Vagina (tissue), 2 donors: Measurements from ENCODE around the gene WWOX.

Experiments used
- POLR2A ChIP-seq, 2 donors: fragments of 450-650 bp; IDR thresholded peaks; one replicate each; pipeline ENCODE4 v1.6.1; 2017; ENCODE audit warnings: antibody characterized with exemption in 2 of 2, mild to moderate bottlenecking in 2 of 2, moderate library complexity in 2 of 2
- POLR2AphosphoS5 ChIP-seq, 2 donors: sonication (generic); formaldehyde crosslinking; IDR thresholded peaks; one replicate each; pipeline ENCODE4 v1.9.0; 2017; ENCODE audit warnings: antibody characterized with exemption in 2 of 2, mild to moderate bottlenecking in 2 of 2, low read depth in 1 of 2; ENCODE audit not compliant: insufficient read depth in 1 of 2
- TF ChIP-seq, protein P1 (sequence below), 3 experiments: fragments of 450-650 bp in 2 of 3; fragments of 200-600 bp in 1 of 3; sonication (generic) in 1 of 3; IDR thresholded peaks; one replicate each; pipeline ENCODE4 v1.5.1; 2017 to 2019; ENCODE audit warnings: antibody characterized with exemption in 3 of 3, mild to moderate bottlenecking in 2 of 3, moderate library complexity in 2 of 3

- TF ChIP-seq, protein P1, sequence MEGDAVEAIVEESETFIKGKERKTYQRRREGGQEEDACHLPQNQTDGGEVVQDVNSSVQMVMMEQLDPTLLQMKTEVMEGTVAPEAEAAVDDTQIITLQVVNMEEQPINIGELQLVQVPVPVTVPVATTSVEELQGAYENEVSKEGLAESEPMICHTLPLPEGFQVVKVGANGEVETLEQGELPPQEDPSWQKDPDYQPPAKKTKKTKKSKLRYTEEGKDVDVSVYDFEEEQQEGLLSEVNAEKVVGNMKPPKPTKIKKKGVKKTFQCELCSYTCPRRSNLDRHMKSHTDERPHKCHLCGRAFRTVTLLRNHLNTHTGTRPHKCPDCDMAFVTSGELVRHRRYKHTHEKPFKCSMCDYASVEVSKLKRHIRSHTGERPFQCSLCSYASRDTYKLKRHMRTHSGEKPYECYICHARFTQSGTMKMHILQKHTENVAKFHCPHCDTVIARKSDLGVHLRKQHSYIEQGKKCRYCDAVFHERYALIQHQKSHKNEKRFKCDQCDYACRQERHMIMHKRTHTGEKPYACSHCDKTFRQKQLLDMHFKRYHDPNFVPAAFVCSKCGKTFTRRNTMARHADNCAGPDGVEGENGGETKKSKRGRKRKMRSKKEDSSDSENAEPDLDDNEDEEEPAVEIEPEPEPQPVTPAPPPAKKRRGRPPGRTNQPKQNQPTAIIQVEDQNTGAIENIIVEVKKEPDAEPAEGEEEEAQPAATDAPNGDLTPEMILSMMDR (IDR thresholded peaks at IDR 0.05), result no peak
- TF ChIP-seq POLR2A (IDR thresholded peaks at IDR 0.05), result no peak
- TF ChIP-seq POLR2AphosphoS5 (IDR thresholded peaks at IDR 0.05; ENCODE audit: insufficient read depth in 1 of 2, low read depth in 1 of 2), result no peak
Observed at GRCh38 chr16:79213214-79213613, 1113.8 kb downstream of the WWOX start.
